Hematopoietic multipotent progenitor cell treated with erythropoietin and hydrocortisone succinate and interleukin-3 and kit ligand, for 6 days (in vitro differentiated cells): ENCODE results near the gene FGGY.

Experiments used
- DNase-seq: peaks from one replicate; pipeline ENCODE4 v3.0.0-alpha.2; 2015

FGGY gene

GRCh38 chr1:59667020-59667419 is 370.1 kb downstream of the FGGY start:
- DNase-seq: no peak

- no peak for DNase-seq
These were observed 372.9 kb downstream of the FGGY start for GRCh38 chr1:59669752-59670312.

GRCh38 chr1:59670662-59671061 is 373.8 kb downstream of the FGGY start:
- no peak for DNase-seq

GRCh38 chr1:59671066-59671952 is 374.4 kb downstream of the FGGY start:
- no peak for DNase-seq

GRCh38 chr1:59671953-59672305 is 375.0 kb downstream of the FGGY start:
- no peak for DNase-seq

GRCh38 chr1:59672851-59673572 is 376.1 kb downstream of the FGGY start:
- DNase-seq: no peak

- DNase-seq: no peak
These were observed 376.9 kb downstream of the FGGY start for GRCh38 chr1:59673573-59674450.

GRCh38 chr1:59674595-59674994 is 377.7 kb downstream of the FGGY start:
- peak; percentile 70 for DNase-seq

- no peak for DNase-seq
These were observed 379.0 kb downstream of the FGGY start for GRCh38 chr1:59675936-59676335.

GRCh38 chr1:59678040-59678439 is 381.1 kb downstream of the FGGY start:
- no peak for DNase-seq

GRCh38 chr1:59678493-59679228 is 381.8 kb downstream of the FGGY start:
- DNase-seq: peak; percentile 47

- no peak for DNase-seq
These were observed 383.1 kb downstream of the FGGY start for GRCh38 chr1:59680044-59680443.

GRCh38 chr1:59682396-59683080 is 385.6 kb downstream of the FGGY start:
- DNase-seq: no peak

- no peak for DNase-seq
These were observed 386.3 kb downstream of the FGGY start for GRCh38 chr1:59683197-59683596.

- DNase-seq: no peak
These were observed 387.8 kb downstream of the FGGY start for GRCh38 chr1:59684698-59685097.

- no peak for DNase-seq
These were observed 388.2 kb downstream of the FGGY start for GRCh38 chr1:59685101-59685500.

GRCh38 chr1:59685666-59686065 is 388.8 kb downstream of the FGGY start:
- no peak for DNase-seq

- no peak for DNase-seq
These were observed 389.3 kb downstream of the FGGY start for GRCh38 chr1:59686170-59686569.

GRCh38 chr1:59686574-59686973 is 389.7 kb downstream of the FGGY start:
- no peak for DNase-seq

- DNase-seq: no peak
These were observed 390.2 kb downstream of the FGGY start for GRCh38 chr1:59687081-59687480.

GRCh38 chr1:59688976-59689375 is 392.1 kb downstream of the FGGY start:
- DNase-seq: peak; percentile 7

GRCh38 chr1:59689730-59690129 is 392.8 kb downstream of the FGGY start:
- no peak for DNase-seq
